Progenitor cell of endocrine pancreas (in vitro differentiated cells): Measurements from ENCODE around the gene MARCHF3. TPM values are rescaled to one million over a fixed set of nuclear protein-coding genes. Genes with fewer than 3 reads are reported as not detected.
"Not testable (repeated sequence)": the region's sequence is repeated elsewhere in the genome, so short reads cannot be mapped to it uniquely, and the experiment has no call there.

Source experiments
- DNase-seq: peaks from one replicate; pipeline ENCODE4 v3.0.0; 2021; ENCODE audit warnings: low spot score; ENCODE audit not compliant: unreplicated experiment
- H3K27ac Mint-ChIP-seq: 2 replicates; pipeline ENCODE4 v1.8.0; 2021; ENCODE audit warnings: mild to moderate bottlenecking, moderate library complexity, mixed read lengths
- H3K27me3 Mint-ChIP-seq: 2 replicates; pipeline ENCODE4 v1.8.0; 2021; ENCODE audit warnings: mixed read lengths
- H3K36me3 Mint-ChIP-seq: 2 replicates; pipeline ENCODE4 v1.8.0; 2022; ENCODE audit warnings: mixed read lengths; ENCODE audit not compliant: insufficient read depth
- H3K4me1 Mint-ChIP-seq: 2 replicates; pipeline ENCODE4 v1.8.0; 2021; ENCODE audit warnings: low read depth, mixed read lengths
- H3K4me3 Mint-ChIP-seq: 2 replicates; pipeline ENCODE4 v1.8.0; 2021; ENCODE audit warnings: low read depth, mild to moderate bottlenecking, moderate library complexity, mixed read lengths
- H3K9me3 Mint-ChIP-seq: 2 replicates; pipeline ENCODE4 v1.8.0; 2021; ENCODE audit warnings: low read depth, mixed read lengths
- total RNA-seq: library from RNA; stranded (reverse); gene quantifications from 2 replicates; pipeline ENCODE4 v1.2.1, GENCODE V29; 2021
- TF ChIP-seq, protein P1 (sequence below): fragments of 200-600 bp; sonication (generic); IDR thresholded peaks from one replicate; pipeline ENCODE4 v1.5.0; 2021; ENCODE audit warnings: antibody characterized with exemption, mild to moderate bottlenecking; ENCODE audit not compliant: unreplicated experiment

MARCHF3 gene
- total RNA-seq, 1 donor from 2014 or later = 11.6 TPM

DNA sequence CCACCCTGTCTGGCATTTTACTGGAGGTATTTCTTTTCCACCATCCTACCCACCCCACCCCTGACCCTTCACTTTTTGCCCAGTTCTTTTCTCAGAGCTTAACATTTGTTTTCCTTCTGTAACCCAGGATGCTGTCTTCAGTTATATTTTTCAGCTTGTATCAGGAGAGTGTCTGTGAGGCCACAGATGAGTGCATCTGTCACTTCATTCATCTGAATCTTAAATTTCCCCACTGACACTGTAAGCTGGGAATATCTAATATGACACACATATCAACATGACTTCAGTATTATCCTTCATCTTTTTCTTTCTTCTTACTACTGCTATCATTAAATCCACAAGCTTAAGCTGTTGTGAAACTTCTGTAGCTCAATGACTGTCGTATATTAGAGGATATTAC is 4.9 kb downstream of the MARCHF3 start:
- DNase-seq = no peak
- Mint-ChIP-seq H3K36me3 (no peaks in the 10 kb centered on the region), H3K4me3 (no peak overlapping the region), H3K4me1 (peaks cover 26% of the 10 kb centered on the region), H3K9me3 (no peaks in the 10 kb centered on the region), H3K27me3 (no peaks in the 10 kb centered on the region), H3K27ac (no peak overlapping the region)
- TF ChIP-seq, protein P1, sequence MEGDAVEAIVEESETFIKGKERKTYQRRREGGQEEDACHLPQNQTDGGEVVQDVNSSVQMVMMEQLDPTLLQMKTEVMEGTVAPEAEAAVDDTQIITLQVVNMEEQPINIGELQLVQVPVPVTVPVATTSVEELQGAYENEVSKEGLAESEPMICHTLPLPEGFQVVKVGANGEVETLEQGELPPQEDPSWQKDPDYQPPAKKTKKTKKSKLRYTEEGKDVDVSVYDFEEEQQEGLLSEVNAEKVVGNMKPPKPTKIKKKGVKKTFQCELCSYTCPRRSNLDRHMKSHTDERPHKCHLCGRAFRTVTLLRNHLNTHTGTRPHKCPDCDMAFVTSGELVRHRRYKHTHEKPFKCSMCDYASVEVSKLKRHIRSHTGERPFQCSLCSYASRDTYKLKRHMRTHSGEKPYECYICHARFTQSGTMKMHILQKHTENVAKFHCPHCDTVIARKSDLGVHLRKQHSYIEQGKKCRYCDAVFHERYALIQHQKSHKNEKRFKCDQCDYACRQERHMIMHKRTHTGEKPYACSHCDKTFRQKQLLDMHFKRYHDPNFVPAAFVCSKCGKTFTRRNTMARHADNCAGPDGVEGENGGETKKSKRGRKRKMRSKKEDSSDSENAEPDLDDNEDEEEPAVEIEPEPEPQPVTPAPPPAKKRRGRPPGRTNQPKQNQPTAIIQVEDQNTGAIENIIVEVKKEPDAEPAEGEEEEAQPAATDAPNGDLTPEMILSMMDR = no peak

DNA sequence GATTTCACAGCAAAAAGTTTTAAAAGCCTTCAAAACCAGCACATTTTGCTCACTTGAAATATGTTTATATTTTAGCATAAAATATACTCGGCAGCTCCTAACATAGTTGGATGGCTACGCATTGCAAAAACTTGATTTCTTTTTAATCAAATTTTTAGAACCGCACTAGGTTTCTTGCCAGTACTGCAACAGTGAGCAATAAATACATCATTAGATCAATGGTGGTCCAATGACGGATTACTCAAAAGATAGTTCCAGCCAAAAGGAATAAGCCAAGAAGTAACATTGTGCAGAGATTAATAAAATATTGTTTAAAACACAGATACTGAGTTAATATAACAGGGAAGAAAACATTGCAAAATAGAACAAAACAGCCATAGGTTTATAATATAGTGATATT is 5.5 kb downstream of the MARCHF3 start:
- Mint-ChIP-seq H3K27me3 (no peaks in the 10 kb centered on the region), H3K4me3 (no peak overlapping the region), H3K4me1 (peaks cover 26% of the 10 kb centered on the region), H3K9me3 (no peaks in the 10 kb centered on the region), H3K27ac (no peak overlapping the region), H3K36me3 (no peaks in the 10 kb centered on the region)
- no peak for DNase-seq
- TF ChIP-seq, protein P1 = no peak

DNA sequence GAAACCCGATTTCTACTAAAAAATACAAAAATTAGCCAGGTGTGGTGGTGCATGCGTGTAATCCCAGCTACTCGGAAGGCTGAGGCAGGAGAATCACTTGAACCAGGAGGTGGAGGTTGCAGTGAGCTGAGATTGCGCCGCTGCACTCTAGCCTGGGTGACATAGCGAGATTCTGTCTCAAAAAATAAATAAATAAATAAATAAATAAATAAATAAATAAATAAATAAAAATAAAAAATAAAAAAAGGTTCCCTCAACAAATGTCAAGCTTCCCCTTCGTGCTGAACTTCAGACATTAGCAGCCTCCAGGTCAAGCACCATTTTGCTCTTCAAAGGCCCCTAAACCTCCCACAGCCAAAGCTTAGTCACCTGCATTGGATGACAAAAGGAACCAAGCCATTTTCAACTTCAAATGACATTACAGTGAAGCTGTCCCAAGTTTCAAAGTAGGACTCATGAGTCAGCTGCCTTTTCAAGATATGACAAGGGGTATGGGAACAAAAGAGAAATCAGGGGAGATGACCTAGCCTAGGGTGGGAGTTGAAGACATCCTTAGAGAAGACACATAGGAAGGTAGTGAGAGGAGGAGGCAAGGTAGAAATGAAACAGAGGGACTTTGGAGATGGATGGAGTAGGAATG is 6.7 kb downstream of the MARCHF3 start:
- H3K27me3 Mint-ChIP-seq, DNase-seq, H3K27ac Mint-ChIP-seq, H3K9me3 Mint-ChIP-seq, H3K4me3 Mint-ChIP-seq, H3K36me3 Mint-ChIP-seq: not testable (repeated sequence)
- peaks cover 21% of the 10 kb centered on the region for H3K4me1 Mint-ChIP-seq

DNA sequence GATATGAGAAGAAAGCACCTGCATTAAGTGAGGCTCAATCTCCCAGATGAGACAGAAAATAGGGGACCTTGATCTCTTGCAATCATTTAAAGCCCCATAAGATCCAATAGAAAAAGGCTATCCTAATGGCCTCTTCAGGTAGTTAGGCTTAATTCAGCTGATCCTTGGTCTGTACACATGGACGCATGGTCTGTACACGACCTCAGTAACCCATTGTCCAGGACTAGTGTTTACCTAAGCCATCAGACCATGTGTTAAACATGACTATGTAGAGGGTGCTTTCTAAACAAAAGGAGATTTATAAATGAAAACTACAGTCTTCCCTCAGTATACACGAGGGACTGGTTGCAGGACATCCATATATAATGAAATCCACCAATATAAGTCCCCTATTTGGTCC is 7.5 kb downstream of the MARCHF3 start:
- Mint-ChIP-seq H3K4me3 (no peak overlapping the region), H3K9me3 (no peaks in the 10 kb centered on the region), H3K27me3 (no peaks in the 10 kb centered on the region), H3K4me1 (peaks cover 20% of the 10 kb centered on the region), H3K36me3 (no peaks in the 10 kb centered on the region), H3K27ac (no peak overlapping the region)
- no peak for DNase-seq
- TF ChIP-seq, protein P1 = no peak

DNA sequence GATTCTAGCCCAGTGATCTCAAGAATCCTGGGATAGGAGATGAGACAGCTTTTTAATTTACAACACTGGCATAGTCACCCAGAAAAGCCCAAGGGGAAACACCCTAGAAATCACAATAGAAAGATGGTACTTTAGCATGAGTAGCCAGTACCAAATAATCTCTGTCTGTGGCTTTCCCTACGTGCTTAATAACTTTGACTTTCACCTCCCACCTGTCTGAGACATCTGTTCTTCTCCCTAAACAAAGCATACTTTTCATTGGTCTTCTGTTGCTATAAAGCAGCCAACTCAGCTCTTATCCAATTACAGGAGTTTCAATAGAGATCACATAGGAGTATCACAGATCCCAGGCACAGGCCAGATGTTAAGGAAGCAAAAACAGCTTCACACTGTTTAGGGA is 10.4 kb downstream of the MARCHF3 start:
- peaks cover 2% of the 10 kb centered on the region for H3K4me1 Mint-ChIP-seq
- H3K36me3 Mint-ChIP-seq = peaks cover 1% of the 10 kb centered on the region
- H3K9me3 Mint-ChIP-seq = no peaks in the 10 kb centered on the region
- no peaks in the 10 kb centered on the region for H3K27me3 Mint-ChIP-seq
- TF ChIP-seq, protein P1 = no peak
- H3K27ac Mint-ChIP-seq = no peak overlapping the region
- no peak for DNase-seq
- H3K4me3 Mint-ChIP-seq = no peak overlapping the region

DNA sequence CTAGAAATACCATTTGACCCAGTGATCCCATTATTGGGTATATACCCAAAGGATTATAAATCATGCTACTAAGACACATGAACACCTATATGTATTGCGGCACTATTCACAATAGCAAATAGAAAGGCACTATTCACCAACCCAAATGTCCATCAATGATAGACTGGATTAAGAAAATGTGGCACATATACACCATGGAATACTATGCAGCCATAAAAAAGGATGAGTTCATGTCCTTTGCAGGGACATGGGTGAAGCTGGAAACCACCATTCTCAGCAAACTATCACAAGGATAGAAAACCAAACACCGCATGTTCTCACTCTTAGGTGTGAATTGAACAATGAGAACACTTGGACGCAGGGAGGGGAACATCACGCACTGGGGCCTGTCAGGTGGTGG is 13.6 kb downstream of the MARCHF3 start:
- not testable (repeated sequence) for H3K27ac Mint-ChIP-seq, H3K36me3 Mint-ChIP-seq, H3K4me1 Mint-ChIP-seq, H3K27me3 Mint-ChIP-seq, H3K4me3 Mint-ChIP-seq, DNase-seq, H3K9me3 Mint-ChIP-seq
